ENCODE results near the gene HSPA4. TPM values are rescaled to one million over a fixed set of nuclear protein-coding genes. Genes with fewer than 3 reads are reported as not detected.

The HSPA4 gene
- polyA plus RNA-seq, 1 donor from 2014 or later = 75.9 TPM

DNA sequence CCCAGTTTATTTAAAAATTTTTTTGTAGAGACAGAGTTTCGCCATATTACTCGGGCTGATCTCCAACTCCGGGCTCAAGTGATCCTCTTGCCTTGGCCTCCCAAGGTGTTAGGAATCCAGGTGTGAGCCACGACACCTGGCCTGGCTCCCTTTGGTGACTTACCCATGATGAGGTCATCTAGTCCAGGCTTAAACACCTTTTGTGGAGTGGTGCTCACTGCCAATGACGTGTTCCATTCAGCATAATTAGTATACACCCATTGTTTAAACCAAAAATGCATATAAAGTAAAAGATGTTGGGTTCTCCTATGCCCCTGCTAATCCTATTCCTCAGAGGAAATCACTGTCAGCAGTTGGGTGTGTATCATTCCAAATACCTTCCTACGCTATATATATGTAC lies 91.0 kb downstream of the HSPA4 start:
- Histone ChIP-seq H3K27me3 (ENCODE audit: insufficient read depth, low read depth, low read length) (no peaks in the 10 kb centered on the region), H3F3A (ENCODE audit: insufficient read depth, low read length, poor library complexity, severe bottlenecking) (no peaks in the 10 kb centered on the region), H3K4me3 (ENCODE audit: low read length) (no peak overlapping the region), H3K9me2 (ENCODE audit: insufficient read depth, low read length) (no peaks in the 10 kb centered on the region), H3K4me2 (ENCODE audit: low read length) (no peak overlapping the region), H3K9me3 (ENCODE audit: low read length) (no peaks in the 10 kb centered on the region), H2AFZ (ENCODE audit: low read depth, low read length) (no peak overlapping the region), H3K79me2 (replicated peaks; ENCODE audit: insufficient read depth, low read length) (no peaks in the 10 kb centered on the region), H4K20me1 (ENCODE audit: insufficient read depth) (no peaks in the 10 kb centered on the region), H3K9ac (ENCODE audit: low read length) (no peak overlapping the region), H3K36me3 (ENCODE audit: insufficient read depth, low read length) (no peaks in the 10 kb centered on the region), H3K27ac (ENCODE audit: low read length) (no peak overlapping the region)
- no peak for TF ChIP-seq CTCF (IDR thresholded peaks at IDR 0.05; ENCODE audit: poor library complexity, severe bottlenecking)
- no peak for TF ChIP-seq TAF1 (IDR thresholded peaks at IDR 0.05; ENCODE audit: low read depth)
- TF ChIP-seq SMC3 (conservative IDR thresholded peaks at IDR 0.05; ENCODE audit: poor library complexity) = no peak
- TF ChIP-seq EP300 (conservative IDR thresholded peaks at IDR 0.05; ENCODE audit: poor library complexity, severe bottlenecking) = no peak
- TF ChIP-seq EZH2 (IDR thresholded peaks at IDR 0.05; ENCODE audit: borderline replicate concordance, insufficient read depth, low read length, poor library complexity, severe bottlenecking) = no peak
- TF ChIP-seq POLR2AphosphoS5 (IDR thresholded peaks at IDR 0.05) = no peak
- no peak for TF ChIP-seq RAD21 (conservative IDR thresholded peaks at IDR 0.05)
- TF ChIP-seq REST (IDR thresholded peaks at IDR 0.05; ENCODE audit: borderline replicate concordance) = no peak
- no peak for TF ChIP-seq MXI1 (conservative IDR thresholded peaks at IDR 0.05; ENCODE audit: poor library complexity, severe bottlenecking)

- Histone ChIP-seq H2AFZ (ENCODE audit: low read depth, low read length) (no peak overlapping the region), H3F3A (ENCODE audit: insufficient read depth, low read length, poor library complexity, severe bottlenecking) (no peaks in the 10 kb centered on the region), H3K27ac (ENCODE audit: low read length) (no peak overlapping the region), H3K27me3 (ENCODE audit: insufficient read depth, low read depth, low read length) (no peaks in the 10 kb centered on the region), H4K20me1 (ENCODE audit: insufficient read depth) (no peaks in the 10 kb centered on the region), H3K9me3 (ENCODE audit: low read length) (no peaks in the 10 kb centered on the region), H3K9ac (ENCODE audit: low read length) (no peak overlapping the region), H3K4me2 (ENCODE audit: low read length) (no peak overlapping the region), H3K9me2 (ENCODE audit: insufficient read depth, low read length) (no peaks in the 10 kb centered on the region), H3K36me3 (ENCODE audit: insufficient read depth, low read length) (no peaks in the 10 kb centered on the region), H3K4me3 (ENCODE audit: low read length) (no peak overlapping the region), H3K79me2 (replicated peaks; ENCODE audit: insufficient read depth, low read length) (no peaks in the 10 kb centered on the region)
- TF ChIP-seq TAF1 (IDR thresholded peaks at IDR 0.05; ENCODE audit: low read depth) (no peak), EP300 (conservative IDR thresholded peaks at IDR 0.05; ENCODE audit: poor library complexity, severe bottlenecking) (no peak), REST (IDR thresholded peaks at IDR 0.05; ENCODE audit: borderline replicate concordance) (no peak), EZH2 (IDR thresholded peaks at IDR 0.05; ENCODE audit: borderline replicate concordance, insufficient read depth, low read length, poor library complexity, severe bottlenecking) (no peak), RAD21 (conservative IDR thresholded peaks at IDR 0.05) (no peak), SMC3 (conservative IDR thresholded peaks at IDR 0.05; ENCODE audit: poor library complexity) (no peak), POLR2AphosphoS5 (IDR thresholded peaks at IDR 0.05) (no peak), MXI1 (conservative IDR thresholded peaks at IDR 0.05; ENCODE audit: poor library complexity, severe bottlenecking) (no peak), CTCF (IDR thresholded peaks at IDR 0.05; ENCODE audit: poor library complexity, severe bottlenecking) (no peak)
Measured at GRCh38 chr5:133144245-133144981, 92.6 kb downstream of the HSPA4 start.

Measured in neural cell (in vitro differentiated cells).